GM20000 (cell line): ENCODE measurements around the gene NANS.
A peak's percentile ranks its signal among the peaks of the same experiment; 100 is the strongest.

ENCODE experiments used
- DNase-seq: peaks from one replicate; pipeline ENCODE4 v3.0.0; 2012; ENCODE audit warnings: low spot score
- CTCF ChIP-seq: IDR thresholded peaks from 2 replicates; pipeline ENCODE4 v1.5.1; 2012; ENCODE audit warnings: mild to moderate bottlenecking, control low read depth; ENCODE audit errors: extremely low read depth, missing control alignments

The NANS gene

DNA sequence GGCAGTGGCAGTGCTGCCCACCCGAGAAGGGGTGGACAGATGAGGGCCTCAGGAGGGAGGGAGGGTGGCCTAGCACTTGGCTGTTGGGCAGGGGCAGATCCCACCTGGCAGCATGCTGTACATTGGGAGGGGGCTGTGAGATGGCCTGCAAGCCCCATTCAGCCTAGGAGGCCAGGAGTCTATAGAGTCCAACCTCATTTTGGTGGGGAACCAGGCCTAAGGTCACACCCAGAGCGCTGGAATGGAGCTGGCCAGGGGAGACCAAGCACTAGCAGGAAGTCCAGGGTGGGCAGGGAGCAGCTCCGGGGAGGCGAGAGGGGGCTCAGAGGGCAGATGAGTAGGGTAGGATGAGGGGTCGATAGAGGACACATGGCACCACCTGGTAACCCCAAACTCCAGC lies 39.6 kb downstream of the NANS start:
- no peak for TF ChIP-seq CTCF
- DNase-seq, result no peak

- DNase-seq, result peak; percentile 61
These were observed 41.3 kb downstream of the NANS start for GRCh38 chr9:98097836-98098235.

GRCh38 chr9:98099346-98099745 lies 42.8 kb downstream of the NANS start:
- no peak for DNase-seq
- no peak for TF ChIP-seq CTCF

More at GRCh38 chr9:98097836-98098235, 41.3 kb downstream of the NANS start:
- no peak for TF ChIP-seq CTCF

DNA sequence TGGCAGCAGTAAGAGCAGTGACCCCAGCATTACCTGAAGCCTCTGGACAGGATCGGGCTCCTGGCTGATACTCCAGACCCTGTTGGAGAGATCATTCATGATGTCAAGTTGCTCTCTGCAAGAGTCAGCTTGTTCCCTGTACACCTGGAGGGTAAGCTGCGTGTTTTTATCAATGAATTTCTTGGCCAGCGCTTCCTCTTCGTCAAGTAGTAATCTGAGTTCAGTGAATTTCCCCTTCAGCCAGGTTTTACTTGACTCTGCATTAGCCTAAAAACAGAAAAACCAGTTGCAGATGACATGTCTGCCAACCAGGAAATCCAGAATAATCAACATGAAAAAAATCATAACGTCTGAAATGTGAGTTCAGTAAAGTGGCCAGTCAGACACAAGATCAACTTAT lies 43.4 kb downstream of the NANS start:
- TF ChIP-seq CTCF, result no peak
- no peak for DNase-seq

DNA sequence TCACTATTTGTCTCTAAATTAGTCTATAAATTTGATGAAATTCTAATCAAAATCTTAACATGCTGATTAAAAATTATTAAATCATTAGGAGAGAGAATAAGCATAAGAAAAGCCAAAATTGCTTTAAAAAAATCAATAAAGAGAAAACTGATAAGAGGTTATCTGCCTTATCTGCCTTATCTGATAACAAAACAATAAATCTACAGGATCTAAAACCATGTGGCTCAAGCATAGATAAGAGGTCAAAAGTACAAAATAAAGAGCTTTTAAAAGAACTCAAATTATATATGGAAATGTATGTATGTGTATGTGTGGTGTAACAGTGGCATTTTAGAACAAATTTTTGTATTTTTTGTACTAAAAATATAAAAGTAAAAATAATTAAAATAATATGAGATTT lies 43.9 kb downstream of the NANS start:
- no peak for DNase-seq
- TF ChIP-seq CTCF, result no peak

GRCh38 chr9:98101416-98101815 lies 44.9 kb downstream of the NANS start:
- no peak for DNase-seq
- TF ChIP-seq CTCF, result no peak

- DNase-seq, result peak; percentile 84
- TF ChIP-seq CTCF, result no peak
These were observed 45.3 kb downstream of the NANS start for GRCh38 chr9:98101868-98102273.
